B cell (primary cell): ENCODE results near the gene EFCAB12.

ENCODE experiments used
- CTCF ChIP-seq: fragments of 200-600 bp; IDR thresholded peaks from one replicate; pipeline ENCODE4 v1.8.0; 2022; ENCODE audit warnings: antibody characterized with exemption, mild to moderate bottlenecking
- EZH2 ChIP-seq: IDR thresholded peaks from 2 replicates; pipeline ENCODE4 v1.6.1; 2012; ENCODE audit warnings: borderline replicate concordance, low read depth, mild to moderate bottlenecking, moderate library complexity, low read length; ENCODE audit not compliant: insufficient read depth, poor library complexity, severe bottlenecking

- TF ChIP-seq CTCF (no peak), EZH2 (no peak)
These were observed 13.1 kb downstream of the EFCAB12 start for GRCh38 chr3:129415378-129415777.
